Liver (tissue), 9 donors: Measurements from ENCODE around the gene PAX7. TPM values are rescaled to one million over a fixed set of nuclear protein-coding genes. Genes with fewer than 3 reads are reported as not detected.

Source experiments
- DNase-seq: peaks from one replicate; pipeline ENCODE4 v3.0.0-alpha.2; 2017; ENCODE audit warnings: low spot score
- H3K27ac ChIP-seq, 2 donors: one replicate each; pipeline ENCODE4 v1.7.0; 2013; ENCODE audit warnings: inconsistent platforms in 2 of 2, low read length in 2 of 2, control low read depth in 1 of 2, low read depth in 1 of 2, mild to moderate bottlenecking in 1 of 2
- H3K27me3 ChIP-seq, 4 donors: one replicate each; pipeline versions ENCODE4 v1.6.1 to v1.7.0; 2013; ENCODE audit warnings: low read length in 3 of 4, inconsistent platforms in 1 of 4, mild to moderate bottlenecking in 1 of 4, moderate library complexity in 1 of 4; ENCODE audit not compliant: control insufficient read depth in 4 of 4, insufficient read depth in 4 of 4
- H3K36me3 ChIP-seq, 4 donors: one replicate each; pipeline versions ENCODE4 v1.6.1 to v1.7.0; 2013; ENCODE audit warnings: low read length in 3 of 4, mild to moderate bottlenecking in 3 of 4, low read depth in 1 of 4, moderate library complexity in 1 of 4; ENCODE audit not compliant: control insufficient read depth in 4 of 4, insufficient read depth in 3 of 4
- H3K4me1 ChIP-seq, 4 donors: one replicate each; pipeline versions ENCODE4 v1.6.1 to v1.7.0; 2013; ENCODE audit warnings: low read length in 3 of 4, mild to moderate bottlenecking in 3 of 4, moderate library complexity in 1 of 4; ENCODE audit not compliant: control insufficient read depth in 4 of 4, insufficient read depth in 4 of 4
- H3K4me3 ChIP-seq, 3 donors: one replicate each; pipeline versions ENCODE4 v1.6.1 to v1.7.0; 2013; ENCODE audit warnings: low read length in 3 of 3, control low read depth in 1 of 3, low read depth in 1 of 3, mild to moderate bottlenecking in 1 of 3
- H3K9ac ChIP-seq, 2 donors: one replicate each; pipeline ENCODE4 v1.7.0; 2013; ENCODE audit warnings: low read length in 2 of 2, mild to moderate bottlenecking in 2 of 2, moderate library complexity in 2 of 2, control low read depth in 1 of 2, low read depth in 1 of 2
- H3K9me3 ChIP-seq, 4 donors: one replicate each; pipeline versions ENCODE4 v1.6.1 to v1.7.0; 2013; ENCODE audit warnings: low read length in 3 of 4; ENCODE audit not compliant: control insufficient read depth in 4 of 4
- EGR1 ChIP-seq, 2 donors: IDR thresholded peaks; 2 replicates each; pipeline ENCODE4 v1.6.1; 2016 to 2018; ENCODE audit warnings: antibody characterized with exemption in 2 of 2, low read depth in 2 of 2
- FOXA2 ChIP-seq: IDR thresholded peaks from 2 replicates; pipeline ENCODE4 v1.6.1; 2016; ENCODE audit warnings: antibody characterized with exemption
- GABPA ChIP-seq, 2 donors: IDR thresholded peaks in 1 of 2; conservative IDR thresholded peaks in 1 of 2; 2 replicates each; pipeline ENCODE4 v1.6.1; 2016; ENCODE audit warnings: antibody characterized with exemption in 2 of 2, mild to moderate bottlenecking in 1 of 2, moderate library complexity in 1 of 2
- HNF4A ChIP-seq, 2 donors: conservative IDR thresholded peaks; 2 replicates each; pipeline ENCODE4 v1.6.1; 2016; ENCODE audit warnings: antibody characterized with exemption in 2 of 2, mild to moderate bottlenecking in 2 of 2
- HNF4G ChIP-seq: IDR thresholded peaks from 2 replicates; pipeline ENCODE4 v1.6.1; 2016; ENCODE audit warnings: antibody characterized with exemption
- JUND ChIP-seq, 2 donors: IDR thresholded peaks; 2 replicates each; pipeline ENCODE4 v1.6.1; 2016; ENCODE audit warnings: antibody characterized with exemption in 2 of 2
- NR2F2 ChIP-seq: IDR thresholded peaks from 2 replicates; pipeline ENCODE4 v1.6.1; 2016; ENCODE audit warnings: antibody characterized with exemption
- RAD21 ChIP-seq, 2 donors: IDR thresholded peaks; 2 replicates each; pipeline ENCODE4 v1.6.1; 2016; ENCODE audit warnings: antibody characterized with exemption in 2 of 2, mild to moderate bottlenecking in 2 of 2
- RXRA ChIP-seq, 2 donors: IDR thresholded peaks; 2 replicates each; pipeline ENCODE4 v1.6.1; 2017 to 2018; ENCODE audit warnings: antibody characterized with exemption in 2 of 2, mild to moderate bottlenecking in 1 of 2
- SP1 ChIP-seq: IDR thresholded peaks from 2 replicates; pipeline ENCODE4 v1.6.1; 2018; ENCODE audit warnings: antibody characterized with exemption, mild to moderate bottlenecking
- TAF1 ChIP-seq: conservative IDR thresholded peaks from 2 replicates; pipeline ENCODE4 v1.6.1; 2016; ENCODE audit warnings: antibody characterized with exemption, mild to moderate bottlenecking
- YY1 ChIP-seq: IDR thresholded peaks from 2 replicates; pipeline ENCODE4 v1.6.1; 2016; ENCODE audit warnings: antibody characterized with exemption, mild to moderate bottlenecking
- WGBS: extraction: QIAGEN DNeasy Blood & Tissue Kit; methylation state at CpG from one replicate; pipeline ENCODE4 v1.1.7; 2013; 5-methylcytosine and 5-hydroxymethylcytosine counted together
- polyA plus RNA-seq, 2 donors: library from polyadenylated mRNA; stranded (reverse) in 1 of 2; unstranded in 1 of 2; fragments of 200-250 nt in 1 of 2; fragments of >200 nt in 1 of 2; fragmentation: Nextera tagmentation in 1 of 2; extraction: Ambion mirVana in 1 of 2; gene quantifications; one replicate each; pipeline versions ENCODE4 v1.2.1 to v1.2.3, GENCODE V29; 2013 to 2015
- total RNA-seq, 2 donors: library from RNA; depleted of rRNA; stranded (reverse); fragments of >200 nt; gene quantifications; one replicate each; pipeline ENCODE4 v1.2.3, GENCODE V29; 2014
- TF ChIP-seq, protein P1 (sequence below): fragments of 150-350 bp; IDR thresholded peaks from 2 replicates; pipeline ENCODE4 v1.5.1; 2017; ENCODE audit warnings: improper control_type of control experiment, low read depth, low read length; ENCODE audit not compliant: missing input control
- TF ChIP-seq, protein P2 (sequence below): IDR thresholded peaks from 2 replicates; pipeline ENCODE4 v1.6.1; 2016; ENCODE audit warnings: antibody characterized with exemption, mild to moderate bottlenecking
- TF ChIP-seq, protein P3 (sequence below): IDR thresholded peaks from 2 replicates; pipeline ENCODE4 v1.6.1; 2016; ENCODE audit warnings: antibody characterized with exemption
- TF ChIP-seq, protein P4 (sequence below): IDR thresholded peaks from 2 replicates; pipeline ENCODE4 v1.6.1; 2016; ENCODE audit warnings: antibody characterized with exemption
- TF ChIP-seq, protein P5 (sequence below): IDR thresholded peaks from 2 replicates; pipeline ENCODE4 v1.6.1; 2016; ENCODE audit warnings: antibody characterized with exemption
- donor health status: healthy.
- donor health status: healthy.
- donor health status: healthy.
- donor health status: healthy.
- donor health status: healthy.

The PAX7 gene
- total and polyA plus RNA-seq, 4 donors: not detected

DNA sequence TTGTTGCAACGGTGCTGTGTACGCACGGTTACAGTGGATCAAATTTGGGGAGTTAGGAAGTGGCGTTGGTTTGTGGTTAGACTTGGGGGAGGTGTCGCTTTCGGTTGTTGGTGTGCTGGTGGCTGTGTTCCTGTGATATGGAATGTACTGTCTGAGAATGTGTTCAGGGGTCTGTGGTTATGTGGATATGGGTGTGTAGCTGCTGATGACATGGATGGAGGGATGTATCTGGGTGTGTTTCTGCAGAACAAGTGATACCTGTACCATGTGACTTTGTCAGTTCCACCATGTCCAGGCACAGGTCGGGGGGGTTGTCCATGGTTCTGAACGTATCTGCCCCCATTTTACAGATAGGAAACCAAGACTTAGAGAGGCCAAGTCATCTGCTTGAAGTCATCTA, 22.7 kb downstream of the PAX7 start:
- no peaks in the 10 kb centered on the region for H3K9me3 ChIP-seq
- peaks cover 4 to 29% (median 13%) of the 10 kb centered on the region in 4 donors for H3K27me3 ChIP-seq
- H3K4me3 ChIP-seq: no peak overlapping the region
- no peaks in the 10 kb centered on the region for H3K36me3 ChIP-seq
- H3K9ac ChIP-seq: no peak overlapping the region
- H3K4me1 ChIP-seq: no peaks in the 10 kb centered on the region
- H3K27ac ChIP-seq: no peak overlapping the region
- DNase-seq: no peak
- WGBS: 50% methylated on average over 8 of the region's 8 CpGs
- TF ChIP-seq RAD21 (IDR thresholded peaks at IDR 0.05) (no peak), EGR1 (IDR thresholded peaks at IDR 0.05; ENCODE audit: low read depth in 2 of 2) (no peak), YY1 (no peak), HNF4G (no peak), HNF4A (conservative IDR thresholded peaks at IDR 0.05) (no peak), GABPA (IDR thresholded peaks at IDR 0.05 in 1 of 2, conservative IDR thresholded peaks at IDR 0.05 in 1 of 2) (no peak), SP1 (no peak), NR2F2 (no peak), FOXA2 (no peak), JUND (IDR thresholded peaks at IDR 0.05) (no peak), RXRA (IDR thresholded peaks at IDR 0.05) (no peak), TAF1 (no peak)
- TF ChIP-seq, protein P1, sequence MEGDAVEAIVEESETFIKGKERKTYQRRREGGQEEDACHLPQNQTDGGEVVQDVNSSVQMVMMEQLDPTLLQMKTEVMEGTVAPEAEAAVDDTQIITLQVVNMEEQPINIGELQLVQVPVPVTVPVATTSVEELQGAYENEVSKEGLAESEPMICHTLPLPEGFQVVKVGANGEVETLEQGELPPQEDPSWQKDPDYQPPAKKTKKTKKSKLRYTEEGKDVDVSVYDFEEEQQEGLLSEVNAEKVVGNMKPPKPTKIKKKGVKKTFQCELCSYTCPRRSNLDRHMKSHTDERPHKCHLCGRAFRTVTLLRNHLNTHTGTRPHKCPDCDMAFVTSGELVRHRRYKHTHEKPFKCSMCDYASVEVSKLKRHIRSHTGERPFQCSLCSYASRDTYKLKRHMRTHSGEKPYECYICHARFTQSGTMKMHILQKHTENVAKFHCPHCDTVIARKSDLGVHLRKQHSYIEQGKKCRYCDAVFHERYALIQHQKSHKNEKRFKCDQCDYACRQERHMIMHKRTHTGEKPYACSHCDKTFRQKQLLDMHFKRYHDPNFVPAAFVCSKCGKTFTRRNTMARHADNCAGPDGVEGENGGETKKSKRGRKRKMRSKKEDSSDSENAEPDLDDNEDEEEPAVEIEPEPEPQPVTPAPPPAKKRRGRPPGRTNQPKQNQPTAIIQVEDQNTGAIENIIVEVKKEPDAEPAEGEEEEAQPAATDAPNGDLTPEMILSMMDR: no peak
- TF ChIP-seq, protein P2, sequence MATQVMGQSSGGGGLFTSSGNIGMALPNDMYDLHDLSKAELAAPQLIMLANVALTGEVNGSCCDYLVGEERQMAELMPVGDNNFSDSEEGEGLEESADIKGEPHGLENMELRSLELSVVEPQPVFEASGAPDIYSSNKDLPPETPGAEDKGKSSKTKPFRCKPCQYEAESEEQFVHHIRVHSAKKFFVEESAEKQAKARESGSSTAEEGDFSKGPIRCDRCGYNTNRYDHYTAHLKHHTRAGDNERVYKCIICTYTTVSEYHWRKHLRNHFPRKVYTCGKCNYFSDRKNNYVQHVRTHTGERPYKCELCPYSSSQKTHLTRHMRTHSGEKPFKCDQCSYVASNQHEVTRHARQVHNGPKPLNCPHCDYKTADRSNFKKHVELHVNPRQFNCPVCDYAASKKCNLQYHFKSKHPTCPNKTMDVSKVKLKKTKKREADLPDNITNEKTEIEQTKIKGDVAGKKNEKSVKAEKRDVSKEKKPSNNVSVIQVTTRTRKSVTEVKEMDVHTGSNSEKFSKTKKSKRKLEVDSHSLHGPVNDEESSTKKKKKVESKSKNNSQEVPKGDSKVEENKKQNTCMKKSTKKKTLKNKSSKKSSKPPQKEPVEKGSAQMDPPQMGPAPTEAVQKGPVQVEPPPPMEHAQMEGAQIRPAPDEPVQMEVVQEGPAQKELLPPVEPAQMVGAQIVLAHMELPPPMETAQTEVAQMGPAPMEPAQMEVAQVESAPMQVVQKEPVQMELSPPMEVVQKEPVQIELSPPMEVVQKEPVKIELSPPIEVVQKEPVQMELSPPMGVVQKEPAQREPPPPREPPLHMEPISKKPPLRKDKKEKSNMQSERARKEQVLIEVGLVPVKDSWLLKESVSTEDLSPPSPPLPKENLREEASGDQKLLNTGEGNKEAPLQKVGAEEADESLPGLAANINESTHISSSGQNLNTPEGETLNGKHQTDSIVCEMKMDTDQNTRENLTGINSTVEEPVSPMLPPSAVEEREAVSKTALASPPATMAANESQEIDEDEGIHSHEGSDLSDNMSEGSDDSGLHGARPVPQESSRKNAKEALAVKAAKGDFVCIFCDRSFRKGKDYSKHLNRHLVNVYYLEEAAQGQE: no peak
- TF ChIP-seq, protein P3, sequence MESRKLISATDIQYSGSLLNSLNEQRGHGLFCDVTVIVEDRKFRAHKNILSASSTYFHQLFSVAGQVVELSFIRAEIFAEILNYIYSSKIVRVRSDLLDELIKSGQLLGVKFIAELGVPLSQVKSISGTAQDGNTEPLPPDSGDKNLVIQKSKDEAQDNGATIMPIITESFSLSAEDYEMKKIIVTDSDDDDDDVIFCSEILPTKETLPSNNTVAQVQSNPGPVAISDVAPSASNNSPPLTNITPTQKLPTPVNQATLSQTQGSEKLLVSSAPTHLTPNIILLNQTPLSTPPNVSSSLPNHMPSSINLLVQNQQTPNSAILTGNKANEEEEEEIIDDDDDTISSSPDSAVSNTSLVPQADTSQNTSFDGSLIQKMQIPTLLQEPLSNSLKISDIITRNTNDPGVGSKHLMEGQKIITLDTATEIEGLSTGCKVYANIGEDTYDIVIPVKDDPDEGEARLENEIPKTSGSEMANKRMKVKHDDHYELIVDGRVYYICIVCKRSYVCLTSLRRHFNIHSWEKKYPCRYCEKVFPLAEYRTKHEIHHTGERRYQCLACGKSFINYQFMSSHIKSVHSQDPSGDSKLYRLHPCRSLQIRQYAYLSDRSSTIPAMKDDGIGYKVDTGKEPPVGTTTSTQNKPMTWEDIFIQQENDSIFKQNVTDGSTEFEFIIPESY: no peak
- TF ChIP-seq, protein P4, sequence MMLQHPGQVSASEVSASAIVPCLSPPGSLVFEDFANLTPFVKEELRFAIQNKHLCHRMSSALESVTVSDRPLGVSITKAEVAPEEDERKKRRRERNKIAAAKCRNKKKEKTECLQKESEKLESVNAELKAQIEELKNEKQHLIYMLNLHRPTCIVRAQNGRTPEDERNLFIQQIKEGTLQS: no peak

DNA sequence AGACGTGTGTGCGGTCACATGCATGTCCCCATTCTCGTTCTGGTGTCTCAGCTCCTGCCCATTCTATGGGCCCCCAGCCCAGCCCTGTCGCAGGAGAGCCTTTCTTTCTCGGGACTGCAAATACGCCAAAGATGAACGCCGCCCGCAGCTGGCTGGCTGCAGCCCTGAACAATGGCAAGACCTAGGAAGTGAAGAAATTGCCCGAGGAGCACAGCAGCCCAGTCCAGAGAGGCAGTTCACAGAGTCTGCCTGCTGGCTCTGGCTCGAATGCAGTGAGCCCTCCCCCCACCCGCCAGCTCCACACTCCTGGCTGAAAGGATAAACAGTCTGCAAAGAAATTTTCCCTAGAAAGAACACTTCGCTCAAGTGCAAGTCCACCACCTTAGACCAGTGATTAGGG, 23.3 kb downstream of the PAX7 start:
- WGBS: 21% methylated on average over 13 of the region's 13 CpGs
- no peak for DNase-seq
- Histone ChIP-seq H3K4me1 (no peaks in the 10 kb centered on the region), H3K9me3 (no peaks in the 10 kb centered on the region), H3K27me3 (peaks cover 4 to 29% (median 11%) of the 10 kb centered on the region in 4 donors), H3K9ac (no peak overlapping the region), H3K36me3 (no peaks in the 10 kb centered on the region), H3K4me3 (no peak overlapping the region), H3K27ac (no peak overlapping the region)
- TF ChIP-seq, protein P1: no peak
- TF ChIP-seq YY1 (no peak), FOXA2 (no peak), TAF1 (no peak), GABPA (IDR thresholded peaks at IDR 0.05 in 1 of 2, conservative IDR thresholded peaks at IDR 0.05 in 1 of 2) (no peak), HNF4G (no peak), RAD21 (IDR thresholded peaks at IDR 0.05) (no peak), SP1 (no peak), HNF4A (conservative IDR thresholded peaks at IDR 0.05) (no peak)
- TF ChIP-seq, protein P4: no peak
- TF ChIP-seq, protein P3: no peak
- TF ChIP-seq, protein P5, sequence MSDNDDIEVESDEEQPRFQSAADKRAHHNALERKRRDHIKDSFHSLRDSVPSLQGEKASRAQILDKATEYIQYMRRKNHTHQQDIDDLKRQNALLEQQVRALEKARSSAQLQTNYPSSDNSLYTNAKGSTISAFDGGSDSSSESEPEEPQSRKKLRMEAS: no peak
